NCI-H1694 treated with DMSO at 0.1 percent for 48 hours (cell line): ENCODE results near the gene MTOR.
"Not testable (repeated sequence)": the region's sequence is repeated elsewhere in the genome, so short reads cannot be mapped to it uniquely, and the experiment has no call there.

Experiments
- DNase-seq: peaks from one replicate; lab custom pipeline; 2025; lab: John Stamatoyannopoulos, UW

The MTOR gene

DNA sequence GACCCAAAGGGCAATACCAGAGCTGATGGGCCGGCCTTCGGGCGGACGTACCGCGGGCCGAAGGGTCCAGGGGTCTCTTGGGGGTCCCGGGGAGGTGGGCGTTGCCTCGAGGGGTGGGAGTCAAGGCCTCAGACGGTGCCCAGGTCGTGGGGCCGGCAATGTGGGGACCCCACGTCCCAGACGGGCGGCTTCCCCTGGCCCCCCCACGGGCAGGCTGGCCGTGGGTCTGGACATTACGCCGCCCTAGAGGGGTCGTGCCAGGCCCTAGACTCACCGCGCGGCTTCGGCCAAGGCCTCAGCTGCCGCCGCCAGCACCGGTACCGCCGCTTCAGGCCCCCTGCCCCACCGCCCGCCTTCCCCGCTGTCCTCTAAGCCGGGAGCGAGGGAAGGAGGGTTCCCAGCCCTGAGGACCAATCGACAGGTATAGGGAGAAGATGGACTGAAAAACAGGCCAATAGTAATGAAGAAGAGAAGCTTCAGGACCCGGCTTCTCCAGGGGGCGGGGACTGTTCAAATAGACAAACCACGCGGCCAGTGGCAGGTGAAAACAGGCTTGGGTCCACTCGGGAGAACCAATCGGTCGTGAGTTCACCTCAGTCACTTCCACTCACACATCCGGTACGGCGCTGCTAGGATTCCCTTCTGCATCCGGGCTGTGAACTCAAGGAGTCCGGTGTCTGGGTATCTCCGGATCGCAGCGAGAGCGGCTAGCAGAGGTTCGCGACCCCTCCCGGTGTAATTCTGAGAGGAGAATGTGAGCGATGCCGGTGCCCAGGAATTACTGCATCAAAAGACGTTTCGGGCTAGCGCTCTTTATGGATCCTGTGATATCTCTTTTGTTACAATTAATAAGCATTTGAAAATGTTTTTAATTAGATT, at the start of gene MTOR:
Gene MTOR, minus strand, starts transcription at position 381 of the 879 bp plus-strand sequence. CDS start 3,142 bp downstream, outside the sequence.
- peak; percentile 98 for DNase-seq

DNA sequence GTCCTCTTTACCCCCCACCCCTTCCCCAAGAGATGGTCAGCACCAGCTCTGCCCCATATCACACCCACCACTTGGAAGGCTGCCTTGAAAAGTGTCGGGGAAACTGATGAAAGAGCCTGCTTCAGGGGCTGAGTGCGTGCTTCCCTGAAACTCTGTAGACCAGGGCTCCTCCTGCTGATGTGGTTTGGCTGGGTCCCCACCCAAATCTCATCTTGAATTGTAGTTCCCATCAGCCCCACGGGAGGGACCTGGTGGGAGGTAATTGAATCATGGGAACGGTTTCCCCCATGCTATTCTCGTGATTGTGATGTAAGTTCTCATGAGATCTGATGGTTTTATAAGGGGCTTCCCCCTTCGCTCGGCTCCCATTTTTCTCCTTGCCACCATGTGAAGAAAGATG, 47.0 kb upstream of the MTOR start:
- no peak for DNase-seq

DNA sequence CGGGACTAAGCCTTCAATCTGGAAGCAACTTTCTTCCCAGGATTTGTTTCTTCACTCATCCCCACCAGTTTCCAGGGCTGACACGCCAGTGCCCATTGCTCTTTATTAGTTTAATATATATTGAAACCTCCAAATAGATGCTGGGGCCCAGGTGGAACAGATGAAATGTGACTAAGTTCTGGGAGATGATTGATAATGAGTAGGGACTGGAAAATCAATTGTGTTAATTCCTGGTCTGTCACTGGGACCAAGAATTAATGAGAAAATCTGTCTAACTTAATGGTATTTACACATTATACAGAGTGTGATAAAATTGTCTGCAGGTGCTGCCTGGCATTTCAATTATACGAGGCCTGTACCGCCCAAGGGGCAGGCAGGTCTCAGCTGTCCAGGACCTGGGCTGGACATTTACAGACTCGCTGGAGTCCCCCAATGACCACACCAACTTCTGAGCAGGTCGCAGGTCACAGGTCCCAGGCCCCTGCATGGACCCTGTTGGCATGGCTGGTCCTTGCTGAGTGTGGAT, 46.4 kb upstream of the MTOR start:
- DNase-seq = no peak

DNA sequence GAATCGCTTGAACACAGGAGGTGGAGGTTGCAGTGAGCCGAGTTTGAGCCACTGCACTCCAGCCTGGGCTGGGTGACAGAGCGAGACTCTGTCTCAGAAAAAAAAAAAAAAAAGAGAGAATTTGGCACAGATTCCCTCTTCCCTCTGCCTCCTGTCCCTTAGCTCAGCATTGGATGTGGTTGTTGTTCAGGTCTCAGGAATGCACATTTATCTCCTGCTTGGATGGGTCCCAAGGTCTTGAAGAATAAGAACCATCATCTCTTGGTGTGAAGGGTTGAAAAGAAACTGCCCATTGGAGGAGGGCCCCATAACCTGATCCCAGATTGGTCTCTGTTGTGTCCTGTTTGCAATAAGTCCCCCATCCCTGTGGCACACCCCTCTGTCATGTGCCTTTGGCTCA, 45.5 kb upstream of the MTOR start:
- no peak for DNase-seq

DNA sequence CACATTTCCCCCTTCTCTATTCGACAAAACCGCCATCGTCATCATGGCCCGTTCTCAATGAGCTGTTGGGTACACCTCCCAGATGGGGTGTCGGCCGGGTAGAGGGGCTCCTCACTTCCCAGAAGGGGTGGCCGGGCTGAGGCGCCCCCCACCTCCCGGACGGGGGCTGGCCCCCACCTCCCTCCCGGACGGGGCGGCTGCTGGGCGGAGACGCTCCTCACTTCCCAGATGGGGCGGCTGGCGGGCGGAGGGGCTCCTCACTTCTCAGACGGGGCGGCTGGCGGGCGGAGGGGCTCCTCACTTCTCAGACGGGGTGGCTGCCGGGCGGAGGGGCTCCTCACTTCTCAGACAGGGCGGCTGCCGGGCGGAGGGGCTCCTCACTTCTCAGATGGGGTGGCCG, 43.2 kb upstream of the MTOR start:
- not testable (repeated sequence) for DNase-seq

DNA sequence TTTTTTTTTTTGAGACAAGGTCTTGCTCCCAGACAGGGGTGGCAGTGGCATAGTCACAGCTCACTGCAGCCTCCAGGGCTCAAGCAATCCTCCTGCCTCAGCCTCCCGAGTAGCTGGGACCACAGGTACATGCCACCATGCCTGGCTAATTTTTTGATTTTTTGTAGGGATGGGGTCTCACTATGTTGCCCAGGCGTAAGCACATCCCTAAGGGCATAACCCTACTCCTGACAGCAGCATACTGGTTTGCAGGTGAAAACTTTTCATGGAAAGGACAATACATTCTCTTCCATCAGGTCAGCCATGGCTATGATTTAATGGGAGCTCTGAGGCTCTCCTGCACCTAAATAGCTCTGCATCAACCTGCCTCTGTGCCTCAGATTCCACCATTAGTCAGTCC, 40.0 kb upstream of the MTOR start:
- no peak for DNase-seq

DNA sequence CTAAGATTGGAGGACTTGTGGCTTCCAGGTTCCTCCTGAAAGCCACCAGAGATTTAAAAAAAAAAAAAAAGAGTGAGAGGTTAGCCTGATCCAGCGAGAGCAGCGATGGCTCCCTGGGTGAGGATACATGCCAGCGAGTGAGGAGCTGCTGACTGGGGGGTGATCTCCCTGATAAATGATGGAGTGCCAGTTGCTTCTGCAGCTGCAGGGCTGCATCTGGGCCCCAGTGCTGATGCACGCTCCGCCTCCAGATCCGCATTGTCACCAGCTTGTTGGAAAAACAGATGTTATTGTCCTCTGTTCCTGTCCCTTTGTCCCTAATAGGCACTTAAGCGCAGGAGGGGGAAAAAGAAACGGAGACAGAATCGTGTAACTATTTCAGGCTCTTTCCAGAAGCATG, 39.2 kb upstream of the MTOR start:
- no peak for DNase-seq

DNA sequence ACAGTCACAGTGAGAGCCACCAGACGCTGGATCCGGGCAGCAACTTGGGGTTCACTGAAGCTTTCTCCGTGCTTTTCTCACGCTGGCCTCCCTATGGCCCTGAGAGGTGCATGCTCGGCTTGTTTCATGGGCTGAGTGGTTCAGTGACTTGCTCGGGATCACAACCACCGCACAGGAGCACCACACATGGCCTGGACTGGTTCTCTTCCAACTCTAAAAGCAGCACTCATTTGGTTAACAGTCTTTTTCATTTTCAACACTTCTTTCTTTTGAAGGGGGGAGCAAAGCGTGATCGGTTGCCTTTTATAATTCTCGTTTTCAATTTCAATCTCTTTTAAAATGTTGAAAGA, 36.8 kb upstream of the MTOR start:
- no peak for DNase-seq

DNA sequence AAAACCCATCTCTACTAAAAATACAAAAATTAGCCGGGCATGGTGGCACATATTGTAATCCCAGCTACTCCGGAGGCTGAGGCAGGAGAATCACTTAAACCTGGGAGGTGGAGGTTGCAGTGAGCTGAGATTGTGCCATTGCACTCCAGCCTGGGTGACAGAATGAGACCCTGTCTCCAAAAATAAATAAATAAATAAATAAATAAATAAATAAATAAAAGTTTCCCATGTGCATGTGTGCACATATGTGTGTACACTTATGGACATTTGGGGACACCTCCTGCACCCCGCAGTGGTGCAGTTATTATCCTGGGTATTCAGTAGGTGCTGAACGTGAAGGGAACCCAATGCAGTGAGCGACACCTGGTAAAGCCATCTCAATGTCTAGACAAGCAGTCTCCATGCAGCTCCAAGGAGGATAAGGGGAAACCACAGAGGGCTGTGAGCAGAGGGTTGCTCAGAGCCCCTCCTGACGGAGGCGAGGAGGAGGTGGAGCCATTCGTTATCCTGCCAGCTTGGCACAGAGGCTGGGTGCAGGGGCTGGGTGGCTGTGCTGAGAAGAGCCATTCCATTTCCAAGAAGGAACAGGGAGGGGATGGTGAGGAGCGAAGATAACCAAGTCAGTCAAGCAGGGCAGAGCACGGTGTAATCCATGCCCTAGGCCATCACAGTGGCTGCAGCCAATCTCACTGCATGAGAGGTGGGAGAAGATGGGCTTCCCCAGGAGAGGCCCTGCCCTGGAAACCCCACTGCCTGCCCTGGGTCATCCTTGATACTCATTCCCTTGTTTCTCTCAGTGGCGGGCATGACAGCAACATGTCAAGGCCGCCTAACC, 36.3 kb upstream of the MTOR start:
- no peak for DNase-seq

DNA sequence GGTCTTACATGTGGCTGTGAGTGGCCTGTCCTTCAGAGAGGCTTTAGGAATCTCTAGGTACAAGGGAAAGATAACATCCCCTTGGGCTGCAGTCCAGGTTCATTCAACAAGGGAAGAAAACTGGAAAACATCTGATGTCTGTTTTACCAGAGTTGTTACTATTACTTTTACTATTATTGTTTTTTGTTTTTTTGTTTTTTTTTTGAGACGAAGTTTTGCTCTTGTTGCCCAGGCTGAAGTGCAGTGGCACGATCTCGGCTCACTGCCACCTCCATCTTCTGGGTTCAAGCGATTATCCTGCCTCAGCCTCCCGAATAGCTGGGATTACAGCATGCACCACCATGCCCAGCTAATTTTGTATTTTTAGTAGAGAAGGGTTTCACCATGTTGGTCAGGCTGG, 35.4 kb upstream of the MTOR start:
- not testable (repeated sequence) for DNase-seq

DNA sequence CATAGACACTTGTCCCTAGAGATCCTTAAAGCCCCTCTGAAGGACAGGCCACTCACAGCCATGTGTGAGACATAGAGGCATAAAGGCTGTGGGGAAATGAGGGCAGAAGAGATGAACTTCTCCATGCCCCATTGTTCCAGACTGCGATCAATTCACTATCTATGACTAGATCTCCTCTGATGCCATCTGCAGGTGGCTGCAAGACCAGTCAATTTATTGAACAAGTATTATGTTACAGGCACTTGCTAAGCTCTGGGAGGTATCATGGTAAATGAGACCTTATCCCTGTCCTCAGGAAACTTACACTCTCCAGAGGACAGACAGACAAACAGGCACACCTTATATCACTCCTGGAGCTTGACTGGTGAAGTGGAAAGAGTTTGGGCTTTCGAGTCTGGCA, 33.6 kb upstream of the MTOR start:
- DNase-seq = no peak

DNA sequence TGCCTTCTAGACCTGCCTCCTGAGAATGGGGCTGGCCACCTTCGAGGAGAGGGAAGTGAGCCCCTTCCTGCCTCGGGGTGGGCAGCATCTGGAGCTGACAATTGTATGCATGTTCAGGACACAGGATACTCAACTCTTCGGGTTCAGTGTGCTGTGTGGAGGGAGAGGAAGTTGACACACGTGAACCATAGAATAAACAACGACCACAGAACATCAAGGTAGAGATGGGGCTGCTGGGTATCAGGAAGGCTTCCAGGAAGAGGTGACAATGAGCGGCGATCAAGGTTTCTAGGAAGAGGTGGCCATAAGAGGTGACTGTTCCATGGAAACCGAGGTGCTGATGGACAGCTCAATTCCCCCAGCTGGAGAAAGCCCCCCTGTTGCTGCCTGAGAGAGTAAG, 32.6 kb upstream of the MTOR start:
- DNase-seq = no peak

DNA sequence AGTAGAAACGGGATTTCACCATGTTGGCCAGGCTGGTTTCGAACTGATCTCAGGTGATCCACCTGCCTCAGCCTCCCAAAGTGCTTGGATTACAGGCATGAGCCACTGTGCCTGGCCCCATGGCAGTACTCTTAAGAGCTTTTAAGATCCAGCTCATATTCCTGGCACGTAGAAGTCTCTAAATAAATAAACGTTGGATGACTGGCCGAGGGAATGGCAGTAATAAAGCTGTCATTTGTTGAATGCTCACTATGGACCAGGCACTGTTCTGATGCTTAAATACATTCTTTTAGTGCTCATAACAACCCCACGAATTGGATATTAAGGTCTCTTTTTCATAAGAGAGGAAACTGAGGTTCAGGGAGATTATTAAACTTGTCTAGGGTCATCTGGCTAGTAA, 31.5 kb upstream of the MTOR start:
- DNase-seq = no peak

DNA sequence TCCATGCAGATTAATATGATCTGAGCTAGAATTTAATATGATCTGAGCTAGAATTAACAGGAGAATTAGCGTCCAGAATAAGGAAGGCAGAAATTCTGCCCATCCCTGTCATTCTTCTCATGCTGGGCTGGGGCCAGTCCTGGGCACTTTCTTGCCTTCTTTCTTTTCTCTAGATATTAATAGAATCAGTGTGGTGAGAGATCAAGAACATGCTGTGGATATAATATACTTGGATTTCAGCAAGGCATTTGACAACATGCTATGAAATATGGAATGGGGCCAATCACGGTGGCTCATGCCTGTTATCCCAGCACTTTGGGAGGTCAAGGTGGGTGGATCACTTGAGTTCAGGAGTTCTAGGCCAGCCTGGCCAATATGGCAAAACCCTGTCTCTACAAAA, 28.7 kb upstream of the MTOR start:
- DNase-seq = no peak

DNA sequence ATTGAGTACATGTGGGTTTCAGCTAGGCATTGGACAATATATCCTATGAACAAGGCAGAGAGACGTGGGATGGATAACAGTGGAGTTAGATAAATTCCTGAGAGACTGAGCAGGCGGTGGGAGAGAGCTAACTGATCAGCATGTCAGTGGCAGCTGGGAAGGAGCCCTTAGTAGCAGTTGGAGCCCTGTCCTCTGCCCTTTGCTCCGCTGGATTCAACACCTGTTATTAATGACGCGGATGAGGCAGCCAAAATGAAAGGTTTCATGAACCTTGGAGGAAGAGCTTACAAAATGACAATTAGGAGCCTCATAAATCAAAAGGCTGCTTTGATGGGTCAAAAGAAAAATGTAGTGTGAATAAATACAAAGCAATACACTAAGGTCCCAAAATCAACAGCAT, 26.7 kb upstream of the MTOR start:
- peak; percentile 28 for DNase-seq

DNA sequence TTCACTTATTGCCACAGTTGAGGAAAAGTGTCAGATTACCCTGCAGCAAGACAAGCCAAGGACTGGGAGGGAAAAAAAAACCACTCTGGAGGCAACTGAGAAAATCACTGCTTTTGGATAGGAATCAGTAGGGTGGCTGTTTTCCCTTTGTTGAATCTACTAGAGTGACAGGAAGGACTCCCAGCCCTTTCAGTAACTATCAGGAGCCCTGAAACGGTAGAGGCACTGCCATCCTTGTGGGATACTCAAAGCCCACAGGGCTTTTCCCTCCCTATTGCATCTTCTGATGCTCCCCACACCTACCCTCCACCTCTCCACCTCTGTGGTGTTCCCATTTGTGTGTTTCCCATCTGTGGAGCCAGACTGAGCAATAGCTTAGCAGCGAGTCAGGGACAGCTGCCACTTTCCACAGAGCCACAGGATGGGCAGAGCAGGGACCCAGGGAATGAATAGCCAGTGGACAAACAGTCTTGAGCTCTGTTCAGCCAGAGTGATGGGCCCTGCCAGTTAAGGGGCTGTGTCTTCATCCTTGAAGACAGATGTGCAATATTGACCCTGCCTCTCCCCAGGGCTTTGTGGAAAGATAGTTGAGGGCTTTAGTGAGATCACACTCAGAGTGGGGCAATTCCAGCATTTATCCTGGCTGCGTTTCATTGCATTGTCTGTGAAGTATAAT, 24.5 kb upstream of the MTOR start:
- peak; percentile 56 for DNase-seq

DNA sequence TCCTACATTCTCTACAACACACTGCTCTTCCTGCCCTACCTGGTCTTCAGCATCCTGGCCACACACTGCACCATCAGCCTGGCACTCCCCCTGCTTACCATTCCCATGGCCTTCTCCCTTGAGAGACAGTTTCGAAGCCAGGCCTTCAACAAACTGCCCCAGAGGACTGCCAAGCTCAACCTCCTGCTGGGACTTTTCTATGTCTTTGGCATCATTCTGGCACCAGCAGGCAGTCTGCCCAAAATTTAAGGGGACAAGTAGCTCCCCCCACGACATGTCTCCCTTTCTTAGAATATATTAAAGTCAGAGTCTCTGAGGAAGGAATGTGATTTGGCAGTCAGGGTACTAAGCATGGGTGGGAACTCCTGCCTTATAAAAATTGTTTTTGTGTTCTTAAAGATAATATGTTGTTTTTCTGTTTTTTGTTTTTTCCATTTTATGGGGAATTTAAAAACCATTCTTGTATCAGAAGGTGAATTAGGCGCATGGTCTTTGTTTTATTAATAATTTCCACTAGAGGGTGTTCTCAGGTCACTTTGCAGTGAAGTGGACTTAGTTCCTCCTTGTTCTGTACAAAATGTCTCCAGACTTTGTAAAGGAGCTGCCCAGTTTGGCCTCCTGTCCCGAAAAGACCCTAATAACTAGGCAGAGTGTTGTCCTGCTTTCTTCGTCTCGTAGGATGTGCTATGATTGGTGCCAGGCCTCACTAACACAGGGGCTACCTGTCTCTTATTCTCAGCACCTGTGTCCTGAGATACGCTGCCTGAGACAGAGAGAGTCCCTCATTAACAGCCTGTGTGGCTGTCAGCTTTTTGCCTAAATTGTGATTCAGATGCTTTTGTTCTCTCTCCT, 23.8 kb upstream of the MTOR start:
- peak; percentile 35 for DNase-seq

DNA sequence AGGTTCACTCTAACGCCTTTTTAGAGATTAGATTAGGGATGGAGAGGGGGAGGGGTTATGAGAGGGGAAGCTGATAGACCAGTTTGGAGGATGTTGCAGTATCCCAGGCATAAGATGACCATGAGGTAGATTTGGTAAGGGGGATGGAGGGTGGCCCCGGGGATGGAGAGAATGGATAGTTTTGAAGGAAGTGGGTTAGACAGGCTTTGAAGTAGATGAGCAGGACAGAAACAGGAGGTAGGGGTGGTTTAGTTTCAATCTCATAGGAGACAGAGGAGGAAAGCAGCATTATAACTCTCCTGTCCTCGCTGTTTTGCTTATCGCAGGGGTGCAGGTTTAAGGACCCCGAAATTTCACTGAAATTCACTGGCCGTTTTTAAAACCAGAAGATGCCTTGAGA, 22.4 kb upstream of the MTOR start:
- DNase-seq = no peak

DNA sequence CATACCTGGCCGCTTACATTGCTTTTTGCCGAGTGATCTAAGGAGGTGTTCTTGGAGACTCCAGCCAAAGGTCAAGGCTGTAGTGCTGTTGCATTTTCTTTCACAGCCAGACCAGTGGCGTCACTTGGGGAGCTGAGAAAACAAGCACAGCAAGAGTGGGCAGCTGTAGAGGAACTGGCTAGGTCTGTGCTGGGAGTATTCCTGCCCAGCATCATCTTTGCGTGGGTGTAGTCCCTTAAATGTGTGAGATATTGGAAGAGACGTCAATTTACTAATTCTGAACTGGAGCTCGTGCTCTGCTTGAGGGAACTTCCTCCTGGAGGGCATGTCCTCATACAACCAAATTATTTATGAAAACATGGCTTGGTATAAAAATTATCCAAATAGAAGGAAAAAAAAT, 20.8 kb upstream of the MTOR start:
- DNase-seq = no peak

DNA sequence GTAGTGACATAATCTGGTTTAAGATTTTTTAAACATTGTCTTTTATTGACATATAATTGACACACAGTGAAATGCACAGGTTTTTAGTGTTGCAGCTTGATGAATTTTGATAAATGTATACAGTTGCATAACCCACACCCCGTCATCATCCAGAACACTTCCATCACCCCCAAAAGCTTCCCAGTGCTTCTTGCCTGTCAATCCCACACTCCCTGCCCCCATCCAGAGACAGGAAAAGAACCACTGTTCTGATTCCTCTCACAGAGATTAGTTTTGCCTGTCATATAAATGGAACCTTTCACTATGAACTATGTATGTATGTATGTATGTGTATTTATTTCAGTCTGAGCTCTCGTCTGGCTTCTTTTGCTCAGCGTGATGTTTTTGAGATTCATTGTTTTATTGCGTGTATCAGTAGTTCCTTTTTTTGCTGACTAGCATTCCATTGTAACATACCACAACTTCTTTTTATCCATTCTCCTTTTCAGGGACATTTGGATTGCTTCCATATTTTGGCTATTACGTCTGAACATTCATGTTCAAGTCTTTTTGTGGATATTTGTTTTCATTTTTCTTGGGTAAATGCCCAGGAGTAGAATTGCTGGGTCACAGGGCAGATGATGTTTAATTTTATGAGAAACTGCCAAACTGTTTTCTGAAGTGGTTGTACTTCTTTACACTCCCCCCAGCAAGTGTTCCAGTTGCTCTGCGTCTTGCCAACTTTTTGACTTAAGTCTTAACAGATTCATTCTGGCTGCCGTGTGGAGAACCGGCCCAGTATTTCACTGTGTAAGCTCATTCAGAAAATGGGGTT, 19.4 kb upstream of the MTOR start:
- no peak for DNase-seq
